ENCODE data around the gene PAX6. TPM values are rescaled to one million over a fixed set of nuclear protein-coding genes. Genes with fewer than 3 reads are reported as not detected.

The PAX6 gene
- total RNA-seq, 1 experiment from 2014 or later = 2.3 TPM

- no peak for DNase-seq (ENCODE audit: low spot score)
These were observed 13.0 kb downstream of the PAX6 start for GRCh38 chr11:31798057-31798553.

GRCh38 chr11:31797190-31798056 is 13.7 kb downstream of the PAX6 start:
- no peak for DNase-seq (ENCODE audit: low spot score)

GRCh38 chr11:31796499-31797189 is 14.5 kb downstream of the PAX6 start:
- DNase-seq (ENCODE audit: low spot score) = no peak

- DNase-seq (ENCODE audit: low spot score) = no peak
These were observed 15.2 kb downstream of the PAX6 start for GRCh38 chr11:31795706-31796498.

GRCh38 chr11:31794548-31794947 is 16.6 kb downstream of the PAX6 start:
- no peak for DNase-seq (ENCODE audit: low spot score)

- DNase-seq (ENCODE audit: low spot score) = no peak
These were observed 17.9 kb downstream of the PAX6 start for GRCh38 chr11:31793264-31793663.

- no peak for DNase-seq (ENCODE audit: low spot score)
These were observed 18.7 kb downstream of the PAX6 start for GRCh38 chr11:31792456-31792855.

- no peak for DNase-seq (ENCODE audit: low spot score)
These were observed 19.1 kb downstream of the PAX6 start for GRCh38 chr11:31792036-31792435.

- DNase-seq (ENCODE audit: low spot score) = no peak
These were observed 20.5 kb downstream of the PAX6 start for GRCh38 chr11:31790649-31791048.

GRCh38 chr11:31788085-31788484 is 23.0 kb downstream of the PAX6 start:
- DNase-seq (ENCODE audit: low spot score) = no peak

- no peak for DNase-seq (ENCODE audit: low spot score)
These were observed 24.0 kb downstream of the PAX6 start for GRCh38 chr11:31786996-31787685.

- no peak for DNase-seq (ENCODE audit: low spot score)
These were observed 26.5 kb downstream of the PAX6 start for GRCh38 chr11:31784611-31785010.

GRCh38 chr11:31783252-31783651 is 27.9 kb downstream of the PAX6 start:
- no peak for DNase-seq (ENCODE audit: low spot score)

- DNase-seq (ENCODE audit: low spot score) = no peak
These were observed 28.9 kb downstream of the PAX6 start for GRCh38 chr11:31782257-31782656.

GRCh38 chr11:31780480-31780971 is 30.6 kb downstream of the PAX6 start:
- DNase-seq (ENCODE audit: low spot score) = no peak

GRCh38 chr11:31780078-31780477 is 31.0 kb downstream of the PAX6 start:
- no peak for DNase-seq (ENCODE audit: low spot score)

GRCh38 chr11:31779374-31779791 is 31.7 kb downstream of the PAX6 start:
- no peak for DNase-seq (ENCODE audit: low spot score)

GRCh38 chr11:31772412-31772811 is 38.7 kb downstream of the PAX6 start:
- DNase-seq (ENCODE audit: low spot score) = no peak

GRCh38 chr11:31770011-31770700 is 41.0 kb downstream of the PAX6 start:
- DNase-seq (ENCODE audit: low spot score) = no peak

- no peak for DNase-seq (ENCODE audit: low spot score)
These were observed 42.1 kb downstream of the PAX6 start for GRCh38 chr11:31768749-31769640.
